ENCODE measurements around the gene LRRK1.

LRRK1 gene

GRCh38 chr15:101056366-101057334 is 137.5 kb downstream of the LRRK1 start:
- DNase-seq (ENCODE audit: low spot score): no peak

GRCh38 chr15:101057841-101058407 is 138.8 kb downstream of the LRRK1 start:
- no peak for DNase-seq (ENCODE audit: low spot score)

DNA sequence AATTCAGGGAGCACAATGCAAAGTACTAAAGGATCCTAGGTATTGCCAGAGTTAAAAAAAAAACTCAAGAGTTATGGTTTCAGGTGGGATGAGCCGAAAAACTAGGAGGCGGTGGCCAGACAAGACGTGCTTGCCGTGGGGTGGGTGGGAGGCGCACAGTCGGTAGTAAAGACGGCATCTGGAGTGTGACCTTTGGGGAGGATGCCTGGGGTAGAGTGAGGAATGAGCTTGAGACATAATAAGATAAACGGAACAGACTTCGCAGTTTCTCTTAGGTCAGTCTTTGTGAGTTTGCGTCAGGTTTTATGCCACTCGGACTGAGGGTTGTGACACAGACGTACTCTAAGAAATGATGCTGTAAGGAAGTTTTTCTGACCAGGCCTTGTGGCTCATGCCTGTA is 139.6 kb downstream of the LRRK1 start:
- DNase-seq (ENCODE audit: low spot score): no peak

DNA sequence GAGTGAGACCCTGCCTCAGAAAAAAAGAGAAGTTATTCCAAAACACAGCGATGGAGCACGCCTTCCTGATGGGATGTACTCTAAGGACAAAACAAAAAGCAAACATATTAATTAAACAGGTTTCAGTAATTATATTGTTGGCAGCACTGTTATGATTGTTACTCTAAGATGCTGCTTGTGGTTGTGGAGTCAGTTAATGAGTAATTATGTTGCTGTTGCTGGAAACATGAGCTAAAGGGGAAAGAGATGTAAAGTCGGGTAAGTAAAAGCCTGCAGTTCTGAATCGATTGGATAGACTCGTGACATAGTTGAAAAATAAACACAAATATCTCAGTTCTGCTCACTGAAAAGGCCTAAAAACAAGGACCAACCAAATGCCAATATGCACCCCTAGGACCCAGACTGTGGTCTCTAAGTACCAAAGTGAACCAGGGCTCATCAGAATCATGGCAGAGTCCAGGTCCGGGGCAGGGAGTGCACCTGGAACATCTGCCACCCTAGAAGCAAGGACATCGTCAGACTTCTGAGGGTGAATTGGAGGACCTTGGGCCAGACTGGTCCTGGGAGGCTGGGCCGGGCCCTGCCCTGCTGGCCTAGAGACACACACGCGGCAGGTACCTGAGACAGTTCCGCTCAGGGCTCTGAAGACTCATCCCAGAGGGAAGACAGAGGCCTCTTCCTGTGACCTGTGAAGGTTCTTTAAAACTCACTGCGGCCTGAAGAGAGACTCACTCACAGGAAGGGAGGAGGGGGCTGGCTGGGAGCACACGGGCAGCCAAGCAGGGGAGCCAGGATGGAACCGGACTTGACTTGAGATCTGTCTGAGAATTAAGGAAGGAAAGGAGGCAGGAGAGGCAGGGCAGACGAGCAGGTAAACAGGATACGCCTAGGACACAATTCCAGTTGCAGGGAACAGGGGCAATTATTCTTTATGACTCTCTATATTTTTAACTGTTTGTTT is 140.5 kb downstream of the LRRK1 start:
- no peak for DNase-seq (ENCODE audit: low spot score)

- no peak for DNase-seq (ENCODE audit: low spot score)
Measured at GRCh38 chr15:101060576-101061551, 141.7 kb downstream of the LRRK1 start.

GRCh38 chr15:101062063-101062462 is 142.9 kb downstream of the LRRK1 start:
- DNase-seq (ENCODE audit: low spot score): no peak

- no peak for DNase-seq (ENCODE audit: low spot score)
Measured at GRCh38 chr15:101062471-101063171, 143.5 kb downstream of the LRRK1 start.

GRCh38 chr15:101063212-101063611 is 144.1 kb downstream of the LRRK1 start:
- DNase-seq (ENCODE audit: low spot score): no peak

DNA sequence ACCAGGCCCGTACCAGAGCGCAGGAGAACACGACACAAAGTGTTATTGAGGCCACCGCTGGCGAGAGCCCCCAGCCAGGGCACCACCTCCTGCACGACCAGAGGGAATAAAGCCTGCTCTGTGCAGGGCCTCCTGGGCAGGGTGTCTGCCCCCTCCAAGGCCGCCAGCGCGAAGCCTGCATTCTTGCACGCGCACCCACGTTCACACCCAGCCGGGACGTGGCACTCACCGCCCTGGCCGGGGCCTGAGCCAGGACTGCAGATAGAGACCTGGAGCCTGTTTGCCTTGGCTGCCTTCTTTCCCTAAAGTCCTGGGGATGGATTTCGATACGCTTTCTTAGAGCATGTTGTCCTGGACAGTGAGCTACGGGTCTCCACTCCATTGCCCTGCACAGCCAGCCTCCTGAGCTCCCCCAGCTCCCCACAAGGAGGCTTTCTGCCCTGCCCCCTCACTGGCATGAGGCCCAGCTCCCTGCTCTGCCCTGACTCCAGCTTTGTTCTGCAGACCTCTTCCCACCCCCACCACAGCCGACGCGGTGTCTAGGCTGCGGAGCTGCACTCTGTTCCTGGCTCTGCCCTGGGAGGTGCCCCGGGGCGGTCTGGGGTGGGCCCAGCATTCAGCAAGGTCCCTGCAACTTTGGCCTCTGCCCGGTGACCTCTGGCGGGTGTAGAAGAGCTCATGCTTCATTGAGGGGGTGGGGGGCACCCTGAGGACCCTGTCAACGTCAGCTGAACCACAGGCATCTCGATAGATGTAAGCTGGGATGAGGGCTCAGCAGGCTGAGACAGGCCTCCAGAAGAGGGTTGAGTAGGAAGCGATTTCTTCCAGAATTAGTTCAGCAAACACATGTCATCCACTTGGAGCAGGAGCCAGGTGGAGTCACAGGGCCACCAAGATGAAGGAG is 145.0 kb downstream of the LRRK1 start:
- no peak for DNase-seq (ENCODE audit: low spot score)

- DNase-seq (ENCODE audit: low spot score): no peak
Measured at GRCh38 chr15:101064795-101065569, 145.8 kb downstream of the LRRK1 start.

DNA sequence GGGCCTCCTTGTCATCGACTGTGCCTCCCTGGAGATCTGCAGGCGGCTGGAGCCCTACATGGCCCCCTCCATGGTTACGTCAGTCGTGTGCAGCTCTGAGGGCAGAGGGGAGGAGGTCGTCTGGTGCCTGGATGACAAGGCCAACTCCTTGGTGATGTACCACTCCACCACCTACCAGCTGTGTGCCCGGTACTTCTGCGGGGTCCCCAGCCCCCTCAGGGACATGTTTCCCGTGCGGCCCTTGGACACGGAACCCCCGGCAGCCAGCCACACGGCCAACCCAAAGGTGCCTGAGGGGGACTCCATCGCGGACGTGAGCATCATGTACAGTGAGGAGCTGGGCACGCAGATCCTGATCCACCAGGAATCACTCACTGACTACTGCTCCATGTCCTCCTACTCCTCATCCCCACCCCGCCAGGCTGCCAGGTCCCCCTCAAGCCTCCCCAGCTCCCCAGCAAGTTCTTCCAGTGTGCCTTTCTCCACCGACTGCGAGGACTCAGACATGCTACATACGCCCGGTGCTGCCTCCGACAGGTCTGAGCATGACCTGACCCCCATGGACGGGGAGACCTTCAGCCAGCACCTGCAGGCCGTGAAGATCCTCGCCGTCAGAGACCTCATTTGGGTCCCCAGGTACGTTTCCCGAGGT is 146.5 kb downstream of the LRRK1 start:
- no peak for DNase-seq (ENCODE audit: low spot score)

DNA sequence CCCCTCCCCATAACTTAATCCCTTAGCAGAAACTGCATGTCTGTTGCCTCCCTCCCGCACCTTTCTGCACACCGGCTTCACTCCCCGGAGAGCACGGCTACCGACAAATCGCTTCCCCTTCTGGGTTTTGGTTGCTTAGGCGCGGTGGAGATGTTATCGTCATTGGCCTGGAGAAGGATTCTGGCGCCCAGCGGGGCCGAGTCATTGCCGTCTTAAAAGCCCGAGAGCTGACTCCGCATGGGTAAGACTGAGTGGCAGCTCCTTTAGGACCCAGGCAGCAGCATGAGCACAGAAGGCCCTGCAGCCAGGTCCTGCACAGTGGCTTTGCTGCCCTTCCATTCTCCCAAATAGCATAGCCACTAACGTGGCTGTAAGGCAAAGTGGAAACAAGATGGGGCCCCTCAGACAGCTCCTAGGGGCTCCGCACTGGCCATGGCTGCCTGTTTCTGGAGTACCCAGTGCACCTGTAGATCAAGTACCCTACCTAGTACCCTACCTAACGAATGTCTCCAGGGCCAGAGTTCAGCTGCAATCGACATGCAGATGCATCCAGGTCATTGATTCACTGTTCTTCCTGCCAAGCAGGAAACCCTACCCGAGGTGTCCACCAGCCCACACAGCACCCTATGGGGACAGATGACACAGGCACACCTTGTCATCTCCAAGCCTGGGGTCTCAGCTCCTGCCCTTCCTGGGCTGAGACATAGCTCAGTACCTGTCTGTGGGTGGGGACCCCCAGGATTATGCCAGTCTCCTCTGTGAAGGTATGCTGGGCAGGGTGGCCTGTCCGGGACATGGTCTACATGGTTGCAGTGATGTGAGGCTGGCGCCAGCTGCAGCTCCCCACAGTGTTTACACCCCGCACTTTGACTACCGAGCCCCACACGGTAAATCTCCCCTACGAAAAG is 147.6 kb downstream of the LRRK1 start:
- no peak for DNase-seq (ENCODE audit: low spot score)

- no peak for DNase-seq (ENCODE audit: low spot score)
Measured at GRCh38 chr15:101067660-101068522, 148.7 kb downstream of the LRRK1 start.

GRCh38 chr15:101068523-101068960 is 149.4 kb downstream of the LRRK1 start:
- no peak for DNase-seq (ENCODE audit: low spot score)

GRCh38 chr15:101068961-101069653 is 149.9 kb downstream of the LRRK1 start:
- DNase-seq (ENCODE audit: low spot score): no peak
